GM06990 (cell line): Measurements from ENCODE around the gene ADGRD2.

Experiments used
- DNase-seq: peaks from one replicate; pipeline ENCODE4 v3.0.0-alpha.2; 2011; ENCODE audit not compliant: insufficient read length; ENCODE audit errors: extremely low read depth
- H3K27me3 ChIP-seq: replicated peaks from 2 replicates; pipeline ENCODE4 v1.6.0; 2011; ENCODE audit warnings: low read length; ENCODE audit not compliant: control insufficient read depth, insufficient read depth
- H3K36me3 ChIP-seq: 2 replicates; pipeline ENCODE4 v1.5.1; 2011; ENCODE audit warnings: low read length; ENCODE audit not compliant: control insufficient read depth, insufficient read depth
- H3K4me3 ChIP-seq: replicated peaks from 2 replicates; pipeline ENCODE4 v1.5.1; 2011; ENCODE audit warnings: low read depth, mild to moderate bottlenecking, control low read depth, low read length
- TF ChIP-seq, protein P1 (sequence below): IDR thresholded peaks from 2 replicates; pipeline ENCODE4 v1.5.1; 2011; ENCODE audit warnings: low read length, control low read depth, mild to moderate bottlenecking, inconsistent platforms; ENCODE audit not compliant: insufficient read depth, poor library complexity, severe bottlenecking

The ADGRD2 gene

DNA sequence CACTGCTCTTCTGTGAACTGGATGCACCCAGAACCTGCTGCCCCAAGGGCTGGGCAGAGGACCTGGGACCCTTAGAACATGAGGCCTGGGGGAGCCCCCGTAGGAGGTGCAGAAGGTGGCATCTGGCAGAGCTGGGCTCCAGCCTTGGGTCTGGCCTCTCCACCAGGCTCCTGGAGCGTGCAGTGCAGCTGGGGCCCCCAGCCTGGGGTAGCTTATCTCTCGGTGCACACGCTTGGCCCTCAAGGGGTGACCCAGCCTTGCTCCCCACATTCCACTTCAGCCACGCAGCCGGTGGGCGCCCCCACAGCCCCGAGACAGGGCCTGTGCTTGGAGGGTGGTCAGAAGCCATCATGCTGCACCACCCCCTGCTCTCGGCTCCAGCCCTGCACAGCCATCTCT is 62.6 kb downstream of the ADGRD2 start:
- DNase-seq = no peak
- Histone ChIP-seq H3K27me3 (no peaks in the 10 kb centered on the region), H3K36me3 (no peaks in the 10 kb centered on the region; the same call in none of the 2 replicates), H3K4me3 (no peak overlapping the region)
- TF ChIP-seq, protein P1, sequence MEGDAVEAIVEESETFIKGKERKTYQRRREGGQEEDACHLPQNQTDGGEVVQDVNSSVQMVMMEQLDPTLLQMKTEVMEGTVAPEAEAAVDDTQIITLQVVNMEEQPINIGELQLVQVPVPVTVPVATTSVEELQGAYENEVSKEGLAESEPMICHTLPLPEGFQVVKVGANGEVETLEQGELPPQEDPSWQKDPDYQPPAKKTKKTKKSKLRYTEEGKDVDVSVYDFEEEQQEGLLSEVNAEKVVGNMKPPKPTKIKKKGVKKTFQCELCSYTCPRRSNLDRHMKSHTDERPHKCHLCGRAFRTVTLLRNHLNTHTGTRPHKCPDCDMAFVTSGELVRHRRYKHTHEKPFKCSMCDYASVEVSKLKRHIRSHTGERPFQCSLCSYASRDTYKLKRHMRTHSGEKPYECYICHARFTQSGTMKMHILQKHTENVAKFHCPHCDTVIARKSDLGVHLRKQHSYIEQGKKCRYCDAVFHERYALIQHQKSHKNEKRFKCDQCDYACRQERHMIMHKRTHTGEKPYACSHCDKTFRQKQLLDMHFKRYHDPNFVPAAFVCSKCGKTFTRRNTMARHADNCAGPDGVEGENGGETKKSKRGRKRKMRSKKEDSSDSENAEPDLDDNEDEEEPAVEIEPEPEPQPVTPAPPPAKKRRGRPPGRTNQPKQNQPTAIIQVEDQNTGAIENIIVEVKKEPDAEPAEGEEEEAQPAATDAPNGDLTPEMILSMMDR = no peak

DNA sequence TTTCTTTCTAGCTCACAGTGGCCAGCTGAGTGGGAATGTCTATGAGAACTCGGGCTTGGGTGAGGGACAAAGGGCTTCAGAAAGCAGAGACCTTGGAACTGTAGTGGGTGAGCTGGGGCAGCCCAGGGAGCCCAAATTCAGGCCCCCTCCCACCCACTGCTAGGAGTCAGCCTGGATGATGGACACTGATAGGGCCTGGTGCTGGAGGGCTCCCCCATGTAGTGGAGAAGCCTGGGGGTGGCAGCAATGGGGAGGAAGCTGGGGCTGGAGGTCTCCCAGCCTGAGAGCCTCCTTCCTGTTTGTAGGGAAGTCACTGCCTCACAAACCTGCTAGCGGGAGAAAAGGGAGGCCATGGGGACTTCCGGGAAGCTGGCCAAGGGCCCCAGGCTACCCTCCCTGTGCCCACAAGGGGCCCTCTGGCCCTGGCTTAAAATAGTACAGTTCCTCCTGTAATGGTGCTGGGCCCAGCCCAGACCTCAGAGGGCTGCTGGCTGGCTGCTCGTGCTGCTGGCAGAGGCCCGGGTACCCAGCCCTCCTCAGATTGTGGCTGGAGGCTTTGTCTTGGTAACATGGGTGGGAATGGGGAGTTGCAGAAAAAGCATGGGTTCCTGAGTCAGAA is 63.2 kb downstream of the ADGRD2 start:
- TF ChIP-seq, protein P1 = no peak
- H3K27me3 ChIP-seq = no peaks in the 10 kb centered on the region
- no peak for DNase-seq
- no peaks in the 10 kb centered on the region; the same call in none of the 2 replicates for H3K36me3 ChIP-seq
- no peak overlapping the region for H3K4me3 ChIP-seq

DNA sequence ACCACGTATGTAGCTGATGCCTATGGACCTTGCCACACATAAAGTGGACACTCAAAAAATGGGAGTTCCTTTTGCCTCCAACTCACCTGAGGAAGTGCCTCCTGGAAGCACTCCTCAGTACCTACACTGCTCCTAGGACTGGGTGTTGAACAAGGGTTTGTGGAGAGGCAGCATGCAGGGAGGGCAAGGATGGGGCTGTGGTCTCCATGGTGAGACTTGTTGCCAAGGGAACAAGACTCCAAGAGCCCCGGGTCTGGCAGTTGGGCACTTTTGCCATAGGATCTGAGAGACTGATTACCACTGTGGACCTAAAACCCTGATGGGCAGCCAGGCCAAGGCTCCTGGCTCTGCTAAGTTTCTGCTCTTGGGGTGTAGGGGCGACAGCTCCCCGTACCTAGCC is 63.9 kb downstream of the ADGRD2 start:
- TF ChIP-seq, protein P1 = no peak
- H3K27me3 ChIP-seq = no peaks in the 10 kb centered on the region
- no peak overlapping the region for H3K4me3 ChIP-seq
- DNase-seq = no peak
- H3K36me3 ChIP-seq = no peaks in the 10 kb centered on the region; the same call in none of the 2 replicates

DNA sequence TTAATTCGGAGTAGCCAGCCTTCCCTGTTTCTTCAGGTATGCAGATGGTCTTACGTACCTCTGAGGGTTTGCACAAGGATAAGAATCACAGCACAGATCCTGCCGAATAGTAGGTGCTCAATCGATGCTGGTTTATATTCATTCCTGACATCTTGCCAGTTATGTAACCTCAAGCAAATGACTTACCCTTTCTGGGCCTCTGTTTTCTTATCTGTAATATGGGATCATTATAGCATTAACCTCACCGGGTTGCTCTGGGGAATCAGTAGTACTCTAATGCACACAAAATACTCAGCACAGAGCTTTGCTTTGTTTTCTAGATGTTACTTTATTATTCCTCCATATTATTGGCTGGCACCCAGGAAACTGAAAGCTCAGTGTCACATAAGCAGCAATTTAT is 64.6 kb downstream of the ADGRD2 start:
- no peak for DNase-seq
- Histone ChIP-seq H3K36me3 (no peaks in the 10 kb centered on the region; the same call in none of the 2 replicates), H3K4me3 (no peak overlapping the region), H3K27me3 (no peaks in the 10 kb centered on the region)
- TF ChIP-seq, protein P1 = no peak

DNA sequence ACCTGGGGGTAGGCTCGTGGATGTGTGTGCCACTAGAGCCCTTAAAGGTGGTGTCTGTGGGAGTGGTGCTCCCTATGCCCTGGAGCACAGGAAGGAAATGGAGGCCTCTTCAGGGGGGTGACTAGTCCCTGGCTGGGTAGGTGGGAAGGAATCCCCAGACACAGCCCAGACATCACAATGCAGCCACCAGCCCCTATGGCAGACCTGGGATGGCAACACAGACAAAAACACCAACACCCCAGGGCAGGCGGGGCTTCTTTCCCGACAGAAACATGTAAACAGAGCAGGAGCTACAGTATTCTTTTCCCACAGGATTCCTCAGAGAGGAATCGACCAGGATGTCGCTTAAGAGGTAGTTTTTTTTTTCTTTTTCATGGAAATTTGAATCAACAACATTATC is 67.3 kb downstream of the ADGRD2 start:
- H3K4me3 ChIP-seq = no peak overlapping the region
- peaks cover 1% of the 10 kb centered on the region for H3K36me3 ChIP-seq
- TF ChIP-seq, protein P1 = no peak
- H3K27me3 ChIP-seq = no peaks in the 10 kb centered on the region
- no peak for DNase-seq

DNA sequence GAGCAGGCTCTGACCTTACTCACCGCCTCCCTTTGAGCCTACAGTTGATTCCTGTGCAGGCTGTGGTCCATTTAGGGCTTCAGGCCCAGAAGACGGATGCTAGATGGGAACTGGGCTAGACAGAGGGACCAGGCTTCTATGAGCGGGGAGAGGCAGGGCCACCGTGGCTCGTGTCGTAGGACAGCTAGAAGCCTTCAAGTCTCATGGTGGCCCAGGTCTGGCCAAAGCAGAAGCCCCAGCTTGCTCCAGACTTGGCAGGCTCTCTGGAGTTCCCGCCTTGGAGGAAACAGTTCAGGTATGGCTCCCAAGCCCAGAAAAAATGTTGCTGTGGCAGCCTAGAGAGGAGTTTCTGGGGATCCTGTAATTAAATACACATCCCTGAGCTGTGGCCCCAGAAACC is 67.9 kb downstream of the ADGRD2 start:
- H3K27me3 ChIP-seq = no peaks in the 10 kb centered on the region
- TF ChIP-seq, protein P1 = no peak
- no peak for DNase-seq
- H3K4me3 ChIP-seq = no peak overlapping the region
- peaks cover 2% of the 10 kb centered on the region for H3K36me3 ChIP-seq
